ENCODE measurements around the gene ISG20L2.

The ISG20L2 gene

GRCh38 chr1:156697481-156697880, 31.1 kb downstream of the ISG20L2 start:
- no peak for TF ChIP-seq CTCF (IDR thresholded peaks at IDR 0.05; ENCODE audit: low read depth, low read length)
- no peak overlapping the region for H3K4me3 ChIP-seq (ENCODE audit: low read depth, low read length)

- H3K4me3 ChIP-seq (ENCODE audit: low read depth, low read length): no peak overlapping the region
- TF ChIP-seq CTCF (IDR thresholded peaks at IDR 0.05; ENCODE audit: low read depth, low read length): no peak
Observed at GRCh38 chr1:156696755-156697154, 31.8 kb downstream of the ISG20L2 start.

GRCh38 chr1:156694690-156694962, 33.9 kb downstream of the ISG20L2 start:
- TF ChIP-seq CTCF (IDR thresholded peaks at IDR 0.05; ENCODE audit: low read depth, low read length): no peak
- H3K4me3 ChIP-seq (ENCODE audit: low read depth, low read length): no peak overlapping the region

- no peak for TF ChIP-seq CTCF (IDR thresholded peaks at IDR 0.05; ENCODE audit: low read depth, low read length)
- no peak overlapping the region for H3K4me3 ChIP-seq (ENCODE audit: low read depth, low read length)
Observed at GRCh38 chr1:156693848-156694689, 34.5 kb downstream of the ISG20L2 start.

- no peak for TF ChIP-seq CTCF (IDR thresholded peaks at IDR 0.05; ENCODE audit: low read depth, low read length)
- no peak overlapping the region for H3K4me3 ChIP-seq (ENCODE audit: low read depth, low read length)
Observed at GRCh38 chr1:156692925-156693847, 35.4 kb downstream of the ISG20L2 start.

GRCh38 chr1:156692441-156692924, 36.1 kb downstream of the ISG20L2 start:
- TF ChIP-seq CTCF (IDR thresholded peaks at IDR 0.05; ENCODE audit: low read depth, low read length): no peak
- H3K4me3 ChIP-seq (ENCODE audit: low read depth, low read length): no peak overlapping the region
